Subcutaneous adipose tissue (tissue), 4 donors: ENCODE measurements around the gene SIK2. TPM values are rescaled to one million over a fixed set of nuclear protein-coding genes. Genes with fewer than 3 reads are reported as not detected.

Experiments used
- total RNA-seq, 4 donors: library from RNA; depleted of rRNA; stranded (reverse); fragments of >200 nt; gene quantifications; one replicate each; pipeline ENCODE4 v1.1.0, GENCODE V29; 2016
- TF ChIP-seq, protein P1 (sequence below): fragments of 450-650 bp; IDR thresholded peaks from one replicate; pipeline ENCODE4 v1.5.1; 2016; ENCODE audit warnings: low read depth, mild to moderate bottlenecking, control low read depth, antibody characterized with exemption, moderate library complexity

SIK2 gene
- total RNA-seq, 4 donors from 2014 or later = 75.8 to 113 (median 101) TPM

DNA sequence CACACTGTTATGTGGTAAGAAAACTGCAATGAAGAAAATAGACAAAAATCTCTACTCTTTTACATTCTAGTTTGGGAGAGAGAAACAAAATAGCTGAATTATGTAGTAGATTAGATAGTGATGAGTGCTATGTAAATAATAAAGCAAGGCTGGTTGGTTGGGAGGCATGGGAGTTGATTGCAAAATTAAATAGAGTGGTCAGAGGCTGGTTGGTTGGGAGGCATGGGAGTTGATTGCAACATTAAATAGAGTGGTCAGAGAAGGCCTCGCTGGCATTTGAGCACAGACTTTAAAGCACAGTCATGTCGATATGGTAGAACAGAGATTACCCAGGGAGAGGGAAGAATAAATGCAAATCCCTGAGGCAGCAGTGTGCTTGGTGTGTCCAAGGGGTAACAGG, 22.4 kb downstream of the SIK2 start:
- TF ChIP-seq, protein P1, sequence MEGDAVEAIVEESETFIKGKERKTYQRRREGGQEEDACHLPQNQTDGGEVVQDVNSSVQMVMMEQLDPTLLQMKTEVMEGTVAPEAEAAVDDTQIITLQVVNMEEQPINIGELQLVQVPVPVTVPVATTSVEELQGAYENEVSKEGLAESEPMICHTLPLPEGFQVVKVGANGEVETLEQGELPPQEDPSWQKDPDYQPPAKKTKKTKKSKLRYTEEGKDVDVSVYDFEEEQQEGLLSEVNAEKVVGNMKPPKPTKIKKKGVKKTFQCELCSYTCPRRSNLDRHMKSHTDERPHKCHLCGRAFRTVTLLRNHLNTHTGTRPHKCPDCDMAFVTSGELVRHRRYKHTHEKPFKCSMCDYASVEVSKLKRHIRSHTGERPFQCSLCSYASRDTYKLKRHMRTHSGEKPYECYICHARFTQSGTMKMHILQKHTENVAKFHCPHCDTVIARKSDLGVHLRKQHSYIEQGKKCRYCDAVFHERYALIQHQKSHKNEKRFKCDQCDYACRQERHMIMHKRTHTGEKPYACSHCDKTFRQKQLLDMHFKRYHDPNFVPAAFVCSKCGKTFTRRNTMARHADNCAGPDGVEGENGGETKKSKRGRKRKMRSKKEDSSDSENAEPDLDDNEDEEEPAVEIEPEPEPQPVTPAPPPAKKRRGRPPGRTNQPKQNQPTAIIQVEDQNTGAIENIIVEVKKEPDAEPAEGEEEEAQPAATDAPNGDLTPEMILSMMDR = no peak

DNA sequence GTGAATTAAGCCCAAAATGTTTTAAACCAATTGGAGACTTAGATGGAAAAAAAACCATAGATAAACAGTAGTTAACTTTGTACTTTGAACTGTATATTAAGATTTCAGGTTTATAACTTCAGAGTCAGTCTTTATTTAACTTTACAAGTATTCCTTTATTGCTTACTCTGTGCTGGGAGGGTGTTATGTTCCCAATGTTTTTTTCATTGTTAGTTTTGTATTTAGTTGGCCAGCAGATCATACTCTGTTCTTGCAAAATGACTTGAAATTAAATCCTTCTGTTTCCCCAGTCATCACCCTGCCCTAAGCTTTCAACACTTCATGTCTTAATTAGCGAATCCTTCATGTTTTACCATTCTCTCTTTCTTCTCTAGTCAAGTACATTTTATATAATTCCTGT, 25.3 kb downstream of the SIK2 start:
- TF ChIP-seq, protein P1 = no peak

DNA sequence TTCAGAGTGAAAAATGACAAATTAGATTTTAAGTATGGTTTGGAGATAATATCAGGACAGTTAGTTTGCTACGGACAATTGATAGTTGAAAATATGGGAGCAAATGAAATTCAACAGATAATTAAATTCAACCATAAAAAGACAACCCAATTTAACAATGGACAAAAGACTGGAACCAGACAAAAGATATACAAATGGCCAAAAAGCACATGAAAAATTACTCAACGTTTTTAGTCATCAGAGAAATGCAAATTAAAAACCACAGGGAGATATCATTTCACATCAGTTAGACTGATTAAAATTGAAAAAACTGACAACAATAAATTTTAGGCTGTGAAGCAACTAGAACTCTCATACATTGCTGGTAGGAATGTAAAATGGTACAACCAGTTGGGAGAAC, 27.2 kb downstream of the SIK2 start:
- TF ChIP-seq, protein P1 = no peak

DNA sequence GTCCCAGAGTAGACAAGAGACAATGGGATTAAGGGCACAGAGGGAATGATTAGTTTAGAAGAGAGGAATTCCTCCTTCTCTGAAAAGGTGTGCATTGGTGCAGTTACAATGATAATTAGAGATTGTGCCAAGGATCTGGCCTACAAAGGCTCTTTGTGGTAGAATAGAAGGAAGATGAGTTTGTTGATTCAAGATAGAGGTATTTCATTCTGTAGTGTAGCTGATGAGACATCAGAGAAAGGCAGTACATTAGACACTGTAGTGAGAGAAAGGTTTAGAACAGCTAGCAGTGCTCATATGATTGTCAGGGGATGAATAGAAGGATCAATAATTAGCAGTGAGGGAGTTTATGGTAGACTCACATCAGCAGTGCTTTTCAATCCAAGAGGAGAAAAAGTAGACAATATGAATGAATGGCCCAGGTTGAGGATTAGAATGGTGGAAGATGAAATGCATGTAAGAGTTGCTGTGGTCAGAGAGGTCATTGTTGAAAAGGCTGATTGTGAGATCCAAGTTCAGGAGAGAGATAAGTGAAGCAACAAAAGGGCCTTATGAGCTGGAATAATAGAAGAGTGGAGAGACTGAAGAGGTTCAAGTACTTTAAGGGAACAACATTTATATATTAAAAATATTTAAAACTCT, 28.9 kb downstream of the SIK2 start:
- TF ChIP-seq, protein P1 = no peak

DNA sequence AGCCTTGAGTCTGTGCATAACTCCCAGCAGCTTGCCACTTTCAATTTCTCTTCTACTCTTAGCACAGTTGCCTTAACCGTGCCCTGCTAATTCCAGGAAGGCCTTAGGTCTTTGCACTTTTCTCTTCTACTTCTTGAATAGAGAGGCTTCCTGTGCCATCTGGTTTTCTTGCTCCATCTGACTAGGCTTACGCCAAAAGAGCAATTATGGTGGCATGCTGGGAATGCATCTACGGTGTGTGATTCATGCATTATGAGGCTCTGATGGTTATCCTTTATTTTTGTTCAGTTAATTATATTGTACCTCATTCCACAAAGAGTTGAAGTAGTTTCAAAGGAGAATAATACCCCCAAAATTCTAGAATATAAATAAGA, 29.4 kb downstream of the SIK2 start:
- TF ChIP-seq, protein P1 = no peak

DNA sequence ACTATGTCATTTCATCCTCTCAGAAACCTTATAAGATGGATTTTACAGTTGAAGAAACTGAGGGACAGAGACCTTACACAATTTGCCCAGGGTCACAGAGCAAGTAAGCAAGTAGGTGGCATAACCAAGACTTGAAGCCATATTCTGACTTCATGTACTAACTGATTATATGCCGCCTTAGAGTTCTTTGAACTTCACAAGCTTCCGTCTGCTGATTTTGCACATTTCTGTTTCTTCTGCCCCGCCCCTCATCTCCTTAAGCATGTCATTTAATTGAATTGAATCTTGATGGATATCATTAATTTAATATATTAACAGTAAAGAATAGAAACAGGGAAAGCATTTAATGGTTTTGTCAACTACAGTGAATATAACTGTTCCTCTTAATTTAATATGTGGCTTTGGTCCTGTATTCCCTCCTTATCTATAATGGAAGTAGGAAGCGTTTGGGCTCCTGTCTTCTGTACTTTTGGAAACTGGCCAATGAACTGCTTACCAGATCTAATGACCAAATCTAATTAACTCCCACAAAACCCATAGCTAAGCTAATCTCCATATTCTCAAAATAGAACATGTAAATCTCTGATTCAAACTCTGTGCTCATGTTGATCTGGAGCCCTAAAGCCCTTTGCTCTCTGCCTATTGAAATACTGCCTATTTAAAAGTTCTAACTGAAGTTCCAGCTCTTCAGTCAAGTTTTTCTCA, 30.4 kb downstream of the SIK2 start:
- TF ChIP-seq, protein P1 = no peak

DNA sequence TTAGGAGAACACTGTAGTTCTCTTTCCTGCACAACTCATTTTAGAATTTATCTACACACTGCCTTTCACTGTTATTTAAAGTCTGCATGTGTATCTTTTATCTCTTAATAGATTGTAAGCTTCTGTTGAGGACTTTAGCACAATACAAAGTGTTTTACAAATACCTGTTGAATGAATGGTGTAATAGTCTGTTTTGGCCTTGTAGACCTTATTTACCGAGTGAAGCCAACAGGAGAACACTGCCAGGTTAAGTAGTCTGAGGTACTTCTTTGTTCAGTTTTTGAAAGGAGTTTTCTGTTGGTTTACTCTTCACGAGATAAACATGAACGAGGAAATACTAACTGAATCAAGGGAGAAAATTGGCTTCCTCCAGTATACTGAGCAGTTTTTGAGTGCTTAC, 31.0 kb downstream of the SIK2 start:
- TF ChIP-seq, protein P1 = no peak
